Endothelial cell of umbilical vein (primary cell): ENCODE results near the gene SF3B5. TPM values are rescaled to one million over a fixed set of nuclear protein-coding genes. Genes with fewer than 3 reads are reported as not detected.

Experiments
- BruUV-seq: library from RNA; stranded (reverse); fragments of 400-500 nt; replicated peaks from 2 replicates; lab custom pipeline; 2021; lab: Mats Ljungman, UMichigan
- CTCF ChIA-PET: fragments of 300-600, 350-600 bp; sonication (Branson Sonifier 250); formaldehyde crosslinking; loops from one replicate; lab custom pipeline; 2021; ENCODE audit warnings: antibody characterized with exemption, inconsistent platforms; lab: Charles Lee
- POLR2A ChIA-PET: fragments of 300-600, 350-600 bp; sonication (Branson Sonifier 250); formaldehyde crosslinking; loops from one replicate; lab custom pipeline; 2021; ENCODE audit warnings: antibody characterized with exemption, inconsistent platforms; lab: Charles Lee
- DNase-seq: peaks from one replicate; pipeline ENCODE4 v3.0.0-alpha.2; 2011; ENCODE audit warnings: low read depth, low spot score
- FAIRE-seq: peaks from 2 replicates; lab custom pipeline; 2011; peaks lifted over from hg19 to GRCh38; lab: Jason Lieb, UNC
- H2AFZ ChIP-seq: 2 replicates; pipeline ENCODE4 v1.6.0; 2012; ENCODE audit warnings: low read depth, low read length, control low read depth, inconsistent platforms
- H3K27ac ChIP-seq: 2 replicates; pipeline ENCODE4 v1.5.1; 2011; ENCODE audit warnings: low read depth, mild to moderate bottlenecking, control low read depth, low read length, moderate library complexity; ENCODE audit not compliant: insufficient read depth
- H3K27me3 ChIP-seq, 2 experiments: 2 replicates each; pipeline versions ENCODE4 v1.6.0 to v1.6.1; 2011; ENCODE audit warnings: low read length in 2 of 2, mixed read lengths in 1 of 2; ENCODE audit not compliant: control insufficient read depth in 2 of 2, insufficient read depth in 2 of 2
- H3K36me3 ChIP-seq, 2 experiments: 2 replicates in 1 of 2; 3 replicates in 1 of 2; pipeline ENCODE4 v1.5.1; 2011; ENCODE audit warnings: low read length in 2 of 2, mild to moderate bottlenecking in 1 of 2, moderate library complexity in 1 of 2; ENCODE audit not compliant: control insufficient read depth in 2 of 2, insufficient read depth in 2 of 2; ENCODE audit errors: extremely low read depth in 1 of 2
- H3K4me1 ChIP-seq: 3 replicates; pipeline ENCODE4 v1.5.1; 2011; ENCODE audit warnings: mild to moderate bottlenecking, low read length; ENCODE audit not compliant: control insufficient read depth, insufficient read depth; ENCODE audit errors: extremely low read depth
- H3K4me2 ChIP-seq: 2 replicates; pipeline ENCODE4 v1.6.1; 2011; ENCODE audit warnings: low read length, control low read depth, mixed read lengths; ENCODE audit not compliant: insufficient read depth
- H3K4me3 ChIP-seq, 3 experiments: fragments of 200-600 bp in 1 of 3; sonication (generic), shearing (Covaris generic) in 1 of 3; replicated peaks in 1 of 3; 2 replicates each; pipeline ENCODE4 v1.5.1; 2011 to 2016; ENCODE audit warnings: control low read depth in 3 of 3, low read length in 3 of 3, mild to moderate bottlenecking in 2 of 3, inconsistent platforms in 1 of 3, low read depth in 1 of 3, moderate library complexity in 1 of 3; ENCODE audit not compliant: insufficient read depth in 1 of 3
- H3K79me2 ChIP-seq: 2 replicates; pipeline ENCODE4 v1.6.0; 2012; ENCODE audit warnings: low read length, inconsistent platforms; ENCODE audit not compliant: control insufficient read depth, insufficient read depth
- H3K9ac ChIP-seq: replicated peaks from 2 replicates; pipeline ENCODE3; 2011; ENCODE audit warnings: low read length, control low read depth; ENCODE audit not compliant: insufficient read depth; ENCODE audit errors: extremely low read depth
- H3K9me1 ChIP-seq: replicated peaks from 3 replicates; pipeline ENCODE4 v1.6.0; 2011; ENCODE audit warnings: mild to moderate bottlenecking, low read length; ENCODE audit not compliant: control insufficient read depth, insufficient read depth; ENCODE audit errors: extremely low read depth
- H3K9me3 ChIP-seq: replicated peaks from 2 replicates; pipeline ENCODE4 v1.5.1; 2012; ENCODE audit warnings: low read length, inconsistent platforms; ENCODE audit not compliant: control insufficient read depth, insufficient read depth
- H4K20me1 ChIP-seq: replicated peaks from 2 replicates; pipeline ENCODE3; 2011; ENCODE audit warnings: mild to moderate bottlenecking, low read length; ENCODE audit not compliant: control insufficient read depth, insufficient read depth; ENCODE audit errors: extremely low read depth
- EZH2 ChIP-seq: IDR thresholded peaks from 2 replicates; pipeline ENCODE4 v1.6.1; 2012; ENCODE audit warnings: borderline replicate concordance, low read depth, mild to moderate bottlenecking, moderate library complexity, low read length, inconsistent platforms; ENCODE audit not compliant: severe bottlenecking
- FOS ChIP-seq: IDR thresholded peaks from 2 replicates; pipeline ENCODE4 v1.6.1; 2011; ENCODE audit warnings: mild to moderate bottlenecking, low read length, moderate library complexity, borderline replicate concordance; ENCODE audit not compliant: insufficient read depth
- JUN ChIP-seq: IDR thresholded peaks from 2 replicates; pipeline ENCODE4 v1.6.1; 2011; ENCODE audit warnings: borderline replicate concordance, low read depth; ENCODE audit not compliant: insufficient read length, insufficient read depth
- MYC ChIP-seq: IDR thresholded peaks from one replicate; pipeline ENCODE4 v1.6.1; 2011; ENCODE audit warnings: mild to moderate bottlenecking, low read depth, low read length
- POLR2A ChIP-seq: IDR thresholded peaks from 2 replicates; pipeline ENCODE4 v1.6.1; 2012; ENCODE audit warnings: low read depth, mild to moderate bottlenecking, control low read depth, low read length
- POLR2AphosphoS5 ChIP-seq: IDR thresholded peaks from 2 replicates; pipeline ENCODE4 v1.6.1; 2012; ENCODE audit warnings: low read depth, mild to moderate bottlenecking, control low read depth, low read length, moderate library complexity; ENCODE audit not compliant: insufficient read depth
- dilution Hi-C: fragments of 300-500 bp; cut with MboI; formaldehyde crosslinking; loops from one replicate; pipeline ENCODE4 v1.15.0; 2019; ENCODE audit warnings: low sequenced_read_pairs; ENCODE audit not compliant: extremely low pct_ligation_motif_present
- intact Hi-C: fragments of 100-400 bp; cut with micrococcal nuclease; formaldehyde crosslinking; loops from one replicate; pipeline ENCODE4 v1.10.0; 2022
- polyA plus RNA-seq, 4 experiments: library from polyadenylated mRNA; depleted of rRNA in 3 of 4; stranded (reverse) in 3 of 4; unstranded in 1 of 4; fragments of >200 nt; gene quantifications; 2 replicates each; pipeline versions ENCODE4 v1.2.1 to v1.2.3, GENCODE V29; 2011 to 2012; ENCODE audit warnings: missing spikeins in 1 of 4
- total RNA-seq: library from RNA; stranded (reverse); gene quantifications from 2 replicates; pipeline ENCODE4 v1.2.3, GENCODE V29; 2021
- TF ChIP-seq, protein P1 (sequence below): IDR thresholded peaks from 2 replicates; pipeline ENCODE4 v1.6.1; 2011; ENCODE audit not compliant: insufficient read depth, insufficient read length

SF3B5 gene
- total and polyA plus RNA-seq, 2 donors (not counting 3 experiments of a cell fraction or from before 2014, with no cell fraction given), result 185 to 540 TPM

DNA sequence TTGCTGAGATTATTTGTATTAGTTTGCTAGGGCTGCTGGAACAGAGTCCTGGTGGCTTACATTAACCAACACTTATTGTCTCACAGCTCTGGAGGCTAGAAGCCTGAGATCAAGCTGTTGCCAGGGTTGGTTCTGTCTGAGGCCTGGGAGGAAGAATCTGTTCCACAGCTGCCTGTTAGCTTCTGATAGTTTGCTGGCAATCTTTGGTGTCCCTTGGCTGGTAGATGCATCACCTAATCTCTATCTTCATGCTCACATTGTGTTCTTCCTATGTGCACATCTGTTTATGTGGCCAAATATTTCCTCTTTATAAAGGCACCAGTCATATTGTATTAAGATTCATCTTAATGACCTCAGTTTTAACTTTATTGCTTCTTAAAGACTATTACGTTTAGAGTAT is 19.5 kb downstream of the SF3B5 start:
- H4K20me1 ChIP-seq, result no peaks in the 10 kb centered on the region
- ChIA-PET POLR2A (no interaction called here), CTCF (no interaction called here)
- FAIRE-seq (no peak), DNase-seq (no peak)
- no peaks in the 10 kb centered on the region for H3K36me3 ChIP-seq
- no peak overlapping the region for H3K4me2 ChIP-seq
- TF ChIP-seq POLR2AphosphoS5 (no peak), FOS (no peak), POLR2A (no peak)
- no peak overlapping the region for H3K27ac ChIP-seq
- BruUV-seq, result no TSS peak
- dilution Hi-C loops (no loop called here), intact Hi-C loops (no loop called here)
- H3K27me3 ChIP-seq, result peaks cover 16 to 33% of the 10 kb centered on the region in 2 experiments
- no peaks in the 10 kb centered on the region for H3K9me1 ChIP-seq
- no peak overlapping the region for H3K4me3 ChIP-seq
- no peaks in the 10 kb centered on the region for H3K4me1 ChIP-seq
- H2AFZ ChIP-seq, result no peak overlapping the region
- H3K9me3 ChIP-seq, result no peaks in the 10 kb centered on the region
- H3K79me2 ChIP-seq, result no peaks in the 10 kb centered on the region
- H3K9ac ChIP-seq, result no peak overlapping the region

DNA sequence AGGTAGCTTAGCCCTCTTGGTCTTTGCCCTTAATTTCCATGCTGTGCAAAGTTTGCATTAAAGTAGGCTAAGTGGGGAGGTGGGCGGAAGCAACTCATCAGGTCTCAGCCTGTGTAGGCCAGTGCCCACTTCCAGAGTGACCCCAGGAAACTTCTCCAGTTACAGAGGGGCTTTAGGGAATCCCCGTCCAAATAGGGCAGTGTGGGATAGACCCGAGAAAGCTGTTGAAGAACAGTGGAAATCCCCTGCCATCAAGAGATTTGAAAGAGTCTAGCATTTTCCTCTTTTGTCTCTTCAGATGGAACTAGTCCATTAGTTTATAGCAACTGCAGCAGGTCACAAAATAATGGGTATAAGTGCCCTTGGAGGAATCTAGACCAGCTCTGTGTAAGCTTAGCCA is 20.2 kb downstream of the SF3B5 start:
- Histone ChIP-seq H3K4me3 (no peak overlapping the region), H3K9me3 (no peaks in the 10 kb centered on the region), H3K27ac (no peak overlapping the region), H3K9ac (no peak overlapping the region), H3K27me3 (peaks cover 18 to 33% of the 10 kb centered on the region in 2 experiments), H2AFZ (no peak overlapping the region), H3K4me2 (no peak overlapping the region), H4K20me1 (no peaks in the 10 kb centered on the region), H3K79me2 (no peaks in the 10 kb centered on the region), H3K4me1 (no peaks in the 10 kb centered on the region), H3K36me3 (no peaks in the 10 kb centered on the region), H3K9me1 (no peaks in the 10 kb centered on the region)
- TF ChIP-seq EZH2, result no peak
- TF ChIP-seq POLR2AphosphoS5, result no peak
- no peak for TF ChIP-seq POLR2A
- TF ChIP-seq, protein P1, sequence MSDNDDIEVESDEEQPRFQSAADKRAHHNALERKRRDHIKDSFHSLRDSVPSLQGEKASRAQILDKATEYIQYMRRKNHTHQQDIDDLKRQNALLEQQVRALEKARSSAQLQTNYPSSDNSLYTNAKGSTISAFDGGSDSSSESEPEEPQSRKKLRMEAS, result no peak
- TF ChIP-seq MYC, result no peak
- TF ChIP-seq FOS, result no peak
- no peak for TF ChIP-seq JUN
- BruUV-seq, result no TSS peak
- no peak for DNase-seq
- intact Hi-C loops, result no loop called here
- dilution Hi-C loops, result no loop called here
- CTCF ChIA-PET, result no interaction called here
- POLR2A ChIA-PET, result no interaction called here
- no peak for FAIRE-seq
